Common myeloid progenitor, CD34-positive (primary cell): ENCODE measurements around the gene MCL1.
"Not testable (repeated sequence)": the region's sequence is repeated elsewhere in the genome, so short reads cannot be mapped to it uniquely, and the experiment has no call there.

ENCODE experiments used
- CTCF ChIA-PET: fragments of 350-600 bp; sonication (Branson Sonifier 250); formaldehyde crosslinking; loops from one replicate; lab custom pipeline; 2021; ENCODE audit warnings: antibody characterized with exemption; lab: Charles Lee
- POLR2A ChIA-PET: fragments of 350-600 bp; sonication (Branson Sonifier 250); formaldehyde crosslinking; loops from one replicate; lab custom pipeline; 2021; ENCODE audit warnings: antibody characterized with exemption; lab: Charles Lee
- DNase-seq, 3 donors: peaks; one replicate each; pipeline versions ENCODE4 v3.0.0 to v3.0.0-alpha.2; 2013
- H3K27ac ChIP-seq, 2 experiments: 1 replicate in 1 of 2; 2 replicates in 1 of 2; pipeline ENCODE4 v1.7.0; 2013; ENCODE audit warnings: inconsistent platforms in 2 of 2, low read length in 2 of 2, mild to moderate bottlenecking in 2 of 2, low read depth in 1 of 2, moderate library complexity in 1 of 2; ENCODE audit not compliant: severe bottlenecking in 2 of 2, insufficient read depth in 1 of 2, poor library complexity in 1 of 2
- H3K27me3 ChIP-seq, 5 experiments: replicated peaks in 2 of 5; 1 replicate in 3 of 5; 2 replicates in 2 of 5; pipeline versions ENCODE4 v1.6.1 to v1.7.0; 2013; ENCODE audit warnings: low read length in 4 of 5, mild to moderate bottlenecking in 2 of 5, moderate library complexity in 2 of 5, inconsistent platforms in 1 of 5; ENCODE audit not compliant: insufficient read depth in 5 of 5, control insufficient read depth in 4 of 5
- H3K36me3 ChIP-seq, 4 experiments: 1 replicate in 2 of 4; 2 replicates in 2 of 4; pipeline versions ENCODE4 v1.6.1 to v1.7.0; 2013; ENCODE audit warnings: low read length in 3 of 4, control low read depth in 1 of 4, mild to moderate bottlenecking in 1 of 4; ENCODE audit not compliant: control insufficient read depth in 4 of 4, insufficient read depth in 4 of 4
- H3K4me1 ChIP-seq, 4 experiments: 1 replicate in 3 of 4; 2 replicates in 1 of 4; pipeline versions ENCODE4 v1.6.1 to v1.7.1; 2013; ENCODE audit warnings: low read length in 3 of 4, mild to moderate bottlenecking in 3 of 4, control low read depth in 1 of 4, inconsistent platforms in 1 of 4, moderate library complexity in 1 of 4; ENCODE audit not compliant: control insufficient read depth in 4 of 4, insufficient read depth in 4 of 4; ENCODE audit errors: control extremely low read depth in 1 of 4
- H3K4me3 ChIP-seq, 7 experiments: 1 replicate in 4 of 7; 2 replicates in 3 of 7; pipeline versions ENCODE4 v1.5.1 to v1.7.0; 2013; ENCODE audit warnings: mild to moderate bottlenecking in 7 of 7, low read length in 6 of 7, moderate library complexity in 6 of 7, inconsistent platforms in 2 of 7, low read depth in 2 of 7, control low read depth in 1 of 7; ENCODE audit not compliant: insufficient read depth in 4 of 7, control insufficient read depth in 1 of 7; ENCODE audit errors: extremely low read depth in 1 of 7
- H3K9me3 ChIP-seq, 5 experiments: 1 replicate in 4 of 5; 2 replicates in 1 of 5; pipeline versions ENCODE4 v1.6.1 to v1.7.1; 2013; ENCODE audit warnings: low read length in 4 of 5, mild to moderate bottlenecking in 2 of 5, inconsistent platforms in 1 of 5, low read depth in 1 of 5, moderate library complexity in 1 of 5; ENCODE audit not compliant: control insufficient read depth in 4 of 5, insufficient read depth in 2 of 5; ENCODE audit errors: control extremely low read depth in 1 of 5
- WGBS: methylation state at CpG from one replicate; pipeline ENCODE4 v1.1.5; 2013; ENCODE audit not compliant: insufficient coverage; 5-methylcytosine and 5-hydroxymethylcytosine counted together

Gene MCL1

DNA sequence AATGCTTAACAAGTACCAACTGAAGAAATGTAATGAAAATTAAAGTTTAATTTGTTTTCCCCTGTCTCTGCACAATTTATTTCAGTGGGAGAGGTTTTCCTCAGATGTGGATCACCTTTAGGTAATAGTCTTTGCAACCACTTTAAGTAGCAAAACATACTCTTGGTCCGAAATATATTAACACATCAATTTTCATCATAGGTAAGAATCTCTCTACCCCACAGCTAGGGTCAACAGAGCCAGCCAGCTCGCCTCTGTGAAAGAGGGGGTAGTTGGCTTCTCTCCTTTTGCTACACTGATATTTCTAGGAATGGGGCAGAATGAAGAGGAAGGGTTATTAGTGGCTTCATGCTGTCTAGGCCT, 24.8 kb upstream of the MCL1 start:
- DNase-seq: no peak
- no CpG with 5 or more reads among the region's 2 CpGs for WGBS
- peaks cover 0 to 8% (median 2%) of the 10 kb centered on the region in 4 experiments for H3K36me3 ChIP-seq
- CTCF ChIA-PET: interaction anchor here (1.0 kb wide), 1 partner anchor 16 kb away, joined by 3 read pairs; no protein-coding TSS in a partner anchor
- no peaks in the 10 kb centered on the region for H3K9me3 ChIP-seq
- POLR2A ChIA-PET: no interaction called here
- no peaks in the 10 kb centered on the region for H3K4me1 ChIP-seq
- H3K4me3 ChIP-seq: no peak overlapping the region
- H3K27me3 ChIP-seq: no peaks in the 10 kb centered on the region
- peak overlapping the region in 1 of 2 experiments; percentile 35 for H3K27ac ChIP-seq

- CTCF ChIA-PET: interaction anchor here (0.6 to 1.1 kb wide), 3 partner anchors 9 to 16 kb away, joined by 3 read pairs; no protein-coding TSS in a partner anchor
- H3K27ac ChIP-seq: no peak overlapping the region
- H3K27me3 ChIP-seq: no peaks in the 10 kb centered on the region
- POLR2A ChIA-PET: no interaction called here
- H3K9me3 ChIP-seq: no peaks in the 10 kb centered on the region
- DNase-seq: no peak
- no peaks in the 10 kb centered on the region for H3K4me1 ChIP-seq
- no peak overlapping the region for H3K4me3 ChIP-seq
- H3K36me3 ChIP-seq: peaks cover 0 to 6% (median 2%) of the 10 kb centered on the region in 4 experiments
- 100% methylated on average over 1 of the region's 3 CpGs for WGBS
Measured at GRCh38 chr1:150603711-150604110, 24.3 kb upstream of the MCL1 start.

GRCh38 chr1:150602372-150602771, 23.0 kb upstream of the MCL1 start:
- H3K4me1 ChIP-seq, CTCF ChIA-PET, POLR2A ChIA-PET, H3K9me3 ChIP-seq, H3K27me3 ChIP-seq, DNase-seq, H3K36me3 ChIP-seq, H3K4me3 ChIP-seq, H3K27ac ChIP-seq: not testable (repeated sequence)
- 100% methylated on average over 2 of the region's 12 CpGs for WGBS

- Histone ChIP-seq H3K9me3 (no peaks in the 10 kb centered on the region), H3K27ac (no peak overlapping the region), H3K4me3 (no peak overlapping the region), H3K4me1 (no peaks in the 10 kb centered on the region), H3K36me3 (peaks cover 0 to 8% (median 2%) of the 10 kb centered on the region in 4 experiments), H3K27me3 (no peaks in the 10 kb centered on the region)
- CTCF ChIA-PET: interaction anchor here (0.7 kb wide), 1 partner anchor 19 kb away, joined by 4 read pairs; no protein-coding TSS in a partner anchor
- DNase-seq: no peak
- POLR2A ChIA-PET: interaction anchor here (0.6 kb wide), 1 partner anchor 10 kb away, joined by 6 read pairs; no protein-coding TSS in a partner anchor
Measured at GRCh38 chr1:150601540-150601939, 22.1 kb upstream of the MCL1 start.

- not testable (repeated sequence) for H3K36me3 ChIP-seq, H3K27ac ChIP-seq, DNase-seq, H3K9me3 ChIP-seq, H3K27me3 ChIP-seq, H3K4me3 ChIP-seq, H3K4me1 ChIP-seq
- WGBS: 100% methylated on average over 3 of the region's 4 CpGs
- POLR2A ChIA-PET: interaction anchor here (0.8 kb wide), 1 partner anchor 9 kb away, joined by 3 read pairs; no protein-coding TSS in a partner anchor
- CTCF ChIA-PET: interaction anchor here (0.8 to 2.0 kb wide), 5 partner anchors 9 to 22 kb away, joined by 3 to 6 read pairs (median 5); no protein-coding TSS in a partner anchor
Measured at GRCh38 chr1:150598346-150598745, 18.9 kb upstream of the MCL1 start.

GRCh38 chr1:150596976-150597375, 17.6 kb upstream of the MCL1 start:
- WGBS: 100% methylated on average over 1 of the region's 3 CpGs

GRCh38 chr1:150596095-150596892, 16.9 kb upstream of the MCL1 start:
- POLR2A ChIA-PET: no interaction called here

More at GRCh38 chr1:150596976-150597375, 17.6 kb upstream of the MCL1 start:
- no peak for DNase-seq
- ChIA-PET CTCF (interaction anchor here (1.9 kb wide), 1 partner anchor 17 kb away, joined by 5 read pairs; no protein-coding TSS in a partner anchor), POLR2A (no interaction called here)
- Histone ChIP-seq H3K27me3 (no peaks in the 10 kb centered on the region), H3K4me3 (no peak overlapping the region), H3K36me3 (peaks cover 0 to 8% (median 2%) of the 10 kb centered on the region in 4 experiments), H3K4me1 (no peaks in the 10 kb centered on the region), H3K27ac (no peak overlapping the region), H3K9me3 (no peaks in the 10 kb centered on the region)

More at GRCh38 chr1:150596095-150596892, 16.9 kb upstream of the MCL1 start:
- Histone ChIP-seq H3K36me3 (peaks cover 0 to 10% (median 2%) of the 10 kb centered on the region in 4 experiments), H3K9me3 (no peaks in the 10 kb centered on the region), H3K4me3 (no peak overlapping the region), H3K27ac (no peak overlapping the region), H3K27me3 (no peaks in the 10 kb centered on the region), H3K4me1 (no peaks in the 10 kb centered on the region)
- WGBS: 92% methylated on average over 1 of the region's 7 CpGs
- no peak for DNase-seq
- CTCF ChIA-PET: interaction anchor here (1.9 kb wide), 1 partner anchor 16 kb away, joined by 5 read pairs; no protein-coding TSS in a partner anchor
